Endothelial cell of umbilical vein (primary cell): Measurements from ENCODE around the gene CLEC14A. TPM values are rescaled to one million over a fixed set of nuclear protein-coding genes. Genes with fewer than 3 reads are reported as not detected.

ENCODE experiments used
- BruUV-seq: library from RNA; stranded (reverse); fragments of 400-500 nt; replicated peaks from 2 replicates; lab custom pipeline; 2021; lab: Mats Ljungman, UMichigan
- CTCF ChIA-PET: fragments of 300-600, 350-600 bp; sonication (Branson Sonifier 250); formaldehyde crosslinking; loops from one replicate; lab custom pipeline; 2021; ENCODE audit warnings: antibody characterized with exemption, inconsistent platforms; lab: Charles Lee
- POLR2A ChIA-PET: fragments of 300-600, 350-600 bp; sonication (Branson Sonifier 250); formaldehyde crosslinking; loops from one replicate; lab custom pipeline; 2021; ENCODE audit warnings: antibody characterized with exemption, inconsistent platforms; lab: Charles Lee
- DNase-seq: peaks from one replicate; pipeline ENCODE4 v3.0.0-alpha.2; 2011; ENCODE audit warnings: low read depth, low spot score
- FAIRE-seq: peaks from 2 replicates; lab custom pipeline; 2011; peaks lifted over from hg19 to GRCh38; lab: Jason Lieb, UNC
- H2AFZ ChIP-seq: 2 replicates; pipeline ENCODE4 v1.6.0; 2012; ENCODE audit warnings: low read depth, low read length, control low read depth, inconsistent platforms
- H3K27ac ChIP-seq: 2 replicates; pipeline ENCODE4 v1.5.1; 2011; ENCODE audit warnings: low read depth, mild to moderate bottlenecking, control low read depth, low read length, moderate library complexity; ENCODE audit not compliant: insufficient read depth
- H3K27me3 ChIP-seq, 2 experiments: 2 replicates each; pipeline versions ENCODE4 v1.6.0 to v1.6.1; 2011; ENCODE audit warnings: low read length in 2 of 2, mixed read lengths in 1 of 2; ENCODE audit not compliant: control insufficient read depth in 2 of 2, insufficient read depth in 2 of 2
- H3K36me3 ChIP-seq, 2 experiments: 2 replicates in 1 of 2; 3 replicates in 1 of 2; pipeline ENCODE4 v1.5.1; 2011; ENCODE audit warnings: low read length in 2 of 2, mild to moderate bottlenecking in 1 of 2, moderate library complexity in 1 of 2; ENCODE audit not compliant: control insufficient read depth in 2 of 2, insufficient read depth in 2 of 2; ENCODE audit errors: extremely low read depth in 1 of 2
- H3K4me1 ChIP-seq: 3 replicates; pipeline ENCODE4 v1.5.1; 2011; ENCODE audit warnings: mild to moderate bottlenecking, low read length; ENCODE audit not compliant: control insufficient read depth, insufficient read depth; ENCODE audit errors: extremely low read depth
- H3K4me2 ChIP-seq: 2 replicates; pipeline ENCODE4 v1.6.1; 2011; ENCODE audit warnings: low read length, control low read depth, mixed read lengths; ENCODE audit not compliant: insufficient read depth
- H3K4me3 ChIP-seq, 3 experiments: fragments of 200-600 bp in 1 of 3; sonication (generic), shearing (Covaris generic) in 1 of 3; replicated peaks in 1 of 3; 2 replicates each; pipeline ENCODE4 v1.5.1; 2011 to 2016; ENCODE audit warnings: control low read depth in 3 of 3, low read length in 3 of 3, mild to moderate bottlenecking in 2 of 3, inconsistent platforms in 1 of 3, low read depth in 1 of 3, moderate library complexity in 1 of 3; ENCODE audit not compliant: insufficient read depth in 1 of 3
- H3K79me2 ChIP-seq: 2 replicates; pipeline ENCODE4 v1.6.0; 2012; ENCODE audit warnings: low read length, inconsistent platforms; ENCODE audit not compliant: control insufficient read depth, insufficient read depth
- H3K9ac ChIP-seq: replicated peaks from 2 replicates; pipeline ENCODE3; 2011; ENCODE audit warnings: low read length, control low read depth; ENCODE audit not compliant: insufficient read depth; ENCODE audit errors: extremely low read depth
- H3K9me1 ChIP-seq: replicated peaks from 3 replicates; pipeline ENCODE4 v1.6.0; 2011; ENCODE audit warnings: mild to moderate bottlenecking, low read length; ENCODE audit not compliant: control insufficient read depth, insufficient read depth; ENCODE audit errors: extremely low read depth
- H3K9me3 ChIP-seq: replicated peaks from 2 replicates; pipeline ENCODE4 v1.5.1; 2012; ENCODE audit warnings: low read length, inconsistent platforms; ENCODE audit not compliant: control insufficient read depth, insufficient read depth
- H4K20me1 ChIP-seq: replicated peaks from 2 replicates; pipeline ENCODE3; 2011; ENCODE audit warnings: mild to moderate bottlenecking, low read length; ENCODE audit not compliant: control insufficient read depth, insufficient read depth; ENCODE audit errors: extremely low read depth
- EZH2 ChIP-seq: IDR thresholded peaks from 2 replicates; pipeline ENCODE4 v1.6.1; 2012; ENCODE audit warnings: borderline replicate concordance, low read depth, mild to moderate bottlenecking, moderate library complexity, low read length, inconsistent platforms; ENCODE audit not compliant: severe bottlenecking
- FOS ChIP-seq: IDR thresholded peaks from 2 replicates; pipeline ENCODE4 v1.6.1; 2011; ENCODE audit warnings: mild to moderate bottlenecking, low read length, moderate library complexity, borderline replicate concordance; ENCODE audit not compliant: insufficient read depth
- GATA2 ChIP-seq: IDR thresholded peaks from 2 replicates; pipeline ENCODE4 v1.7.0; 2011; ENCODE audit warnings: low read depth, mild to moderate bottlenecking, moderate library complexity, mixed read lengths, low read length; ENCODE audit not compliant: insufficient read length, insufficient read depth
- JUN ChIP-seq: IDR thresholded peaks from 2 replicates; pipeline ENCODE4 v1.6.1; 2011; ENCODE audit warnings: borderline replicate concordance, low read depth; ENCODE audit not compliant: insufficient read length, insufficient read depth
- MYC ChIP-seq: IDR thresholded peaks from one replicate; pipeline ENCODE4 v1.6.1; 2011; ENCODE audit warnings: mild to moderate bottlenecking, low read depth, low read length
- POLR2A ChIP-seq: IDR thresholded peaks from 2 replicates; pipeline ENCODE4 v1.6.1; 2012; ENCODE audit warnings: low read depth, mild to moderate bottlenecking, control low read depth, low read length
- POLR2AphosphoS5 ChIP-seq: IDR thresholded peaks from 2 replicates; pipeline ENCODE4 v1.6.1; 2012; ENCODE audit warnings: low read depth, mild to moderate bottlenecking, control low read depth, low read length, moderate library complexity; ENCODE audit not compliant: insufficient read depth
- dilution Hi-C: fragments of 300-500 bp; cut with MboI; formaldehyde crosslinking; loops from one replicate; pipeline ENCODE4 v1.15.0; 2019; ENCODE audit warnings: low sequenced_read_pairs; ENCODE audit not compliant: extremely low pct_ligation_motif_present
- intact Hi-C: fragments of 100-400 bp; cut with micrococcal nuclease; formaldehyde crosslinking; loops from one replicate; pipeline ENCODE4 v1.10.0; 2022
- polyA plus RNA-seq, 4 experiments: library from polyadenylated mRNA; depleted of rRNA in 3 of 4; stranded (reverse) in 3 of 4; unstranded in 1 of 4; fragments of >200 nt; gene quantifications; 2 replicates each; pipeline versions ENCODE4 v1.2.1 to v1.2.3, GENCODE V29; 2011 to 2012; ENCODE audit warnings: missing spikeins in 1 of 4
- total RNA-seq: library from RNA; stranded (reverse); gene quantifications from 2 replicates; pipeline ENCODE4 v1.2.3, GENCODE V29; 2021
- TF ChIP-seq, protein P1 (sequence below): IDR thresholded peaks from 2 replicates; pipeline ENCODE4 v1.6.1; 2011; ENCODE audit not compliant: insufficient read depth, insufficient read length
- TF ChIP-seq, protein P2 (sequence below), 2 donors: IDR thresholded peaks; 1 replicate in 1 of 2; 2 replicates in 1 of 2; pipeline ENCODE4 v1.5.1; 2011; ENCODE audit warnings: low read length in 2 of 2, mild to moderate bottlenecking in 2 of 2, moderate library complexity in 2 of 2, control low read depth in 1 of 2, inconsistent platforms in 1 of 2, low read depth in 1 of 2; ENCODE audit not compliant: insufficient read depth in 1 of 2; ENCODE audit errors: extremely low read depth in 1 of 2

The CLEC14A gene
- total and polyA plus RNA-seq, 2 donors (not counting 3 experiments of a cell fraction or from before 2014, with no cell fraction given): 396 to 562 TPM

DNA sequence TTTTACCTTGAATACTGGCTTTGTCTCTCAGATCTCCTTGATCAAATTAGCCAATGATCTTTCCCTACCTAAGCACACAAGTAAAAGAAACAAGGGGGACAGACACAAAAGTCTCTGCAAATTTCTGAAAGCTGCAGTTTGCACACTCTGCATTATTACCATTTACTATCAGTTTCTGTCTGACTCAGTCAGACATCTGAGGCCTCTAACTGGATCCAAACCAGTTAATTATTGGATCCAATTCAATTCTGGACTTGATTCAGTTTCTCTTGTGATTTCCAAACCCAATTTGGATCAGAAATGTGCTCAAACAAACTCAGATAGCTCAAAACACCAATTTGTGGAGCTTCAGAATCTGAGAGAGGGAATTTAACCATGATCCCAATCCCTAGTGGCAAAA is 31.6 kb downstream of the CLEC14A start:
- no peak overlapping the region for H3K4me3 ChIP-seq
- no peak overlapping the region for H3K9ac ChIP-seq
- no peaks in the 10 kb centered on the region for H3K79me2 ChIP-seq
- no peaks in the 10 kb centered on the region for H3K9me1 ChIP-seq
- ChIA-PET POLR2A (no interaction called here), CTCF (interaction anchor here (1.4 kb wide), 1 partner anchor 10 kb away, joined by 3 read pairs; no protein-coding TSS in a partner anchor)
- no TSS peak for BruUV-seq
- dilution Hi-C loops (no loop called here), intact Hi-C loops (no loop called here)
- no peaks in the 10 kb centered on the region for H3K36me3 ChIP-seq
- H2AFZ ChIP-seq: no peak overlapping the region
- H3K27me3 ChIP-seq: no peaks in the 10 kb centered on the region
- H3K9me3 ChIP-seq: no peaks in the 10 kb centered on the region
- DNase-seq (no peak), FAIRE-seq (no peak)
- TF ChIP-seq JUN: no peak
- no peak for TF ChIP-seq POLR2A
- TF ChIP-seq EZH2: no peak
- TF ChIP-seq, protein P1, sequence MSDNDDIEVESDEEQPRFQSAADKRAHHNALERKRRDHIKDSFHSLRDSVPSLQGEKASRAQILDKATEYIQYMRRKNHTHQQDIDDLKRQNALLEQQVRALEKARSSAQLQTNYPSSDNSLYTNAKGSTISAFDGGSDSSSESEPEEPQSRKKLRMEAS: no peak
- TF ChIP-seq FOS: no peak
- TF ChIP-seq GATA2: no peak
- no peak for TF ChIP-seq POLR2AphosphoS5
- TF ChIP-seq, protein P2, sequence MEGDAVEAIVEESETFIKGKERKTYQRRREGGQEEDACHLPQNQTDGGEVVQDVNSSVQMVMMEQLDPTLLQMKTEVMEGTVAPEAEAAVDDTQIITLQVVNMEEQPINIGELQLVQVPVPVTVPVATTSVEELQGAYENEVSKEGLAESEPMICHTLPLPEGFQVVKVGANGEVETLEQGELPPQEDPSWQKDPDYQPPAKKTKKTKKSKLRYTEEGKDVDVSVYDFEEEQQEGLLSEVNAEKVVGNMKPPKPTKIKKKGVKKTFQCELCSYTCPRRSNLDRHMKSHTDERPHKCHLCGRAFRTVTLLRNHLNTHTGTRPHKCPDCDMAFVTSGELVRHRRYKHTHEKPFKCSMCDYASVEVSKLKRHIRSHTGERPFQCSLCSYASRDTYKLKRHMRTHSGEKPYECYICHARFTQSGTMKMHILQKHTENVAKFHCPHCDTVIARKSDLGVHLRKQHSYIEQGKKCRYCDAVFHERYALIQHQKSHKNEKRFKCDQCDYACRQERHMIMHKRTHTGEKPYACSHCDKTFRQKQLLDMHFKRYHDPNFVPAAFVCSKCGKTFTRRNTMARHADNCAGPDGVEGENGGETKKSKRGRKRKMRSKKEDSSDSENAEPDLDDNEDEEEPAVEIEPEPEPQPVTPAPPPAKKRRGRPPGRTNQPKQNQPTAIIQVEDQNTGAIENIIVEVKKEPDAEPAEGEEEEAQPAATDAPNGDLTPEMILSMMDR (IDR thresholded peaks at IDR 0.05; ENCODE audit: extremely low read depth in 1 of 2, insufficient read depth in 1 of 2, low read depth in 1 of 2, low read length in 2 of 2): no peak
- TF ChIP-seq MYC: no peak
- H3K4me1 ChIP-seq: no peaks in the 10 kb centered on the region
- no peak overlapping the region for H3K27ac ChIP-seq
- H4K20me1 ChIP-seq: no peaks in the 10 kb centered on the region
- no peak overlapping the region for H3K4me2 ChIP-seq
